GM21717 (cell line): Measurements from ENCODE around the gene GPR34.
"Not testable (repeated sequence)": the region's sequence is repeated elsewhere in the genome, so short reads cannot be mapped to it uniquely, and the experiment has no call there.

Experiments used
- ATAC-seq: cut with Tn5 transposase; IDR thresholded peaks from one replicate; pipeline ENCODE4 v1.9.1; 2021; ENCODE audit warnings: mild to moderate bottlenecking, moderate library complexity; ENCODE audit not compliant: unreplicated experiment

GPR34 gene

DNA sequence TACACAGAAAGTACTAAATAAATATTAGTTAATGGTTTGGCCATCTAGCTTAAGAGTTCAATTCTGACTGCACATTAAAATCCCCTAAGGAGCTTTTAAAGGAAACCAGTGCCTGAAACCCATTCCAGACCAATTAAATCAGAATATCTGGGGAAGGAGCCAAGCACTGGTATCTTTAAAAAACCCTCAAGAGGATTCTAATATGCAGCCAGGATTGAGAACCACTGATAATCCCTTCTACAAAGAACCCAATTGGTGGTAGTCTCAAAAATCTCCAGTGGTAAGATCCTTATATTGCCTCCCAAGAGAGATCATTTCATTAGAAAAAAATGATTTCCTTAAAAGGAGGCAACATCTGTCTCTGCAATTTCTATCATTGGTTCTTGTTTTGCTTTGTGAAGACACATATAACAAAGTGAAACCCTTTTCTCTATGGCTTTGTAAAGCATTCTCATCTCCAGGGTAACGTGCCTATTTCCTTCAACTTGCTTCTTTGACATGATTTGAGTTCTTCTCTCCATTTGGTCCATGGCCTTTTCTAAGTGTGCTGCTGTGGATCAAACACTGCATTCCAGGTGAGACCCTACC is 3.5 kb downstream of the GPR34 start:
- ATAC-seq, result no peak

DNA sequence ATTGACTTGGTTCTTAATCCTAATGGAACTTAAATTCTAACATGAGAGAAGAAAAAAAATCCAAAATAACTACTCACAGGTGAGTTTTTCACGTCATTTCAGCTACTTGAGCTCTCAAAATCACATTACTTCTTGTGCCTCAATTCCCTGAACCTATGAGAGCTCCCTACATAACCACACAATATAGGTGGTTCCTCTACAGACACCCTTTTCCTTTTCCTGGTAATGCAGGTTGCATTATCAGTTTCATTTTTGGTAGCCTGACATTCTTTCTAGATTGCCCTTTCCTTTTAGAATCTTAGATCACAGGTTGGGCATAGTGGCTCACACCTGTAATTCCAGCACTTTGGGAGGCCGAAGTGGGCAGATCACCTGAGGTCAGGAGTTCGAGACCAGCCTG is 4.3 kb downstream of the GPR34 start:
- no peak for ATAC-seq

DNA sequence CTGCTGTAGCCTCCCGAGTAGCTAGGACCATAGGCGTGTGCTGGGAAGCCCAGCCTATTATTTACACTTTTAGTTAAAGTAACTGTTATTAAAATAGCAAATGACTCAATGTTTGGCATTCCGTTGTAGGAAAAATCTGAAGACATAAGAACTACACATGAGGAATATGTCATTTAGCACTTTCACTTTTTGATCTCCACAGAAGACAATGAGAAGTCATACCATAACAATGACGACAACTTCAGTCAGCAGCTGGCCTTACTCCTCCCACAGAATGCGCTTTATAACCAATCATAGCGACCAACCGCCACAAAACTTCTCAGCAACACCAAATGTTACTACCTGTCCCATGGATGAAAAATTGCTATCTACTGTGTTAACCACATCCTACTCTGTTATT is 6.7 kb downstream of the GPR34 start:
- ATAC-seq, result no peak

DNA sequence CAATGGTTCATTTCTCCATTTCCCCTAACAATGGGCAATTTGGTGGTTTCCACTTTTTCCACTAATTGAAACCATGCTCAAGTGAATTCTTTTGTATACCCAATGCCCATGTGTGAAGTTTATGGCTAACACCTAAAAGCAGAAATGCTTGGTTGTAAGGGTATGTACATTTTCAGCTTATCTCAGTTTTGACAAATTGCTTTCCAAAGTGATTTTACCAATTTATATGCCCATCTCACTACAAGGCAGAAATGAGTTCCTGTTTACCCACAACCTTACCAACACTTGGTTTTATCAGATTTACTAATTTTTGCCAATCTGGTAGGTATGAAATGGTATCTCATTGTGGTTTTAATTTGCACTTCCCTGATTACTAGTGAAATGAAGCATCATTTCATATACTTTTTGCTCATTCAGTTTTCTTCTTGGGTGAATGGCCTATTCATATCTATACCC is 14.8 kb downstream of the GPR34 start:
- no peak for ATAC-seq

DNA sequence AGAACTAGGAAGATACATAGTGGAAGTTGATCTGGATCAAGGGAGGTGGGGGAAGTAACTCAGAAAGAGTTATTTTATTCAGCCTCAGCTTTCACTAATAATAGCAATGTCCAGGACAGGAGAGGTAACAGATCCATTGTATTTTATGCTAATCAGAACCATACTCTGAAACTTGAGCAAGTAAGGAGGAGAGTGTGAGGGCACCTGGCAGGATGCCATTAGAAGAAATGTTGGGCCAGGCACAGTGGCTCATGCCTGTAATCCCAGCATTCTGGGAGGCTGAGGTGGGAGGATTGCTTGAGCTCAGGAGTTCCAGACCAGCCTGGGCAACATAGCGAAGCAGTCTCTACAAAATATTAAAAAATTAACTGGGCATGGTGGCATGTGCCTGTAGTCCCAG is 16.3 kb downstream of the GPR34 start:
- ATAC-seq, result no peak

DNA sequence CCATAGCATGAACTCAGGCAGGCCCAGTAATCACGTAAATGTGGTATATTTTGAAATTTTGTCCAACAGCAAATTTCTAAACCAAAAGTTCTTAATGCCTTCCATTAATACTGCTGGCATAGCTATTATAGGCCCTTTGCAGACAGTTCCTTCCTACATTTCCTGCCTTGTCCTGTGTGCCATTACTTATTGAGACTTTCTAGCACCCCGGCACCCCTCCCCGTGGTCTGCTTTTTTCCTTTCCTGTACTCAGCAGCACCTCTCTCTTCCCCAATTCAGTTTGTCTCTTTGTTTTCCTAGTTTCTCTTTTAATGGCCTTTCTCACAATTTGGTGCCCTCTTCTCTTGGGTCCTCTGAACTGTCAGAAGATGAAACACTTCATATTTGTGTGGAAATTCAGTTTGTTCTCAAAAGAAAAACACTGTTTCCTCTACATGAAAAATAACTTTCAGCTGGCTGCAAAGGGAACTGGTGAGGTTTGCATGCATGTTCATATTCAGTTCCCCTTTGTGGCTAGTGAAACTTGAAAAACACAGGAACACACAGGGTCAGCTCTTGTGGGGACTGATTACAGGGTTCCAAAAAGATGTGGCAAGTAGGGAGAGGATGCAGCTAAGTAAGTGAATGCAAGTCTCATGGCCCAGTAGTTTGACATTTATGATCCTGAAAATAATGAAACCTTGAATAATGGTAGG is 17.1 kb downstream of the GPR34 start:
- ATAC-seq, result peak; percentile 93

DNA sequence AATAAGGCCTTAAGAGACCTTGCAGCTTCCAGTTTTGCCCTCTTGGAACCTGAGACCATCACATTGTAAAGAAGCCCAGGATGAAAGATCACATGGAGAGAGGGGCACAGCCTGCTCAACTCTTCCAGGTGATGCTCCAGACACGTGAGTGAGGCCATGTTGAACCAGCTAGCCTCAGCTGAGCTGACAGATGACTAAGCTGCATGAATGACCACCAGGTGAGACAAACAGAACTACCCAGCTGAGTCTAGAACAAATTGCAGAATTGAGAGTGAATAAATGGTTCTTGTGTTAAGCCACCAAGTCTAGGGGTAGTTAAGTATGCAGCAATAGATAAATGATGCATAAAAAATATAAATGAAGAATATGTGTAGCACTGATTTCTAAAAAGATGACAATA is 18.4 kb downstream of the GPR34 start:
- no peak for ATAC-seq

DNA sequence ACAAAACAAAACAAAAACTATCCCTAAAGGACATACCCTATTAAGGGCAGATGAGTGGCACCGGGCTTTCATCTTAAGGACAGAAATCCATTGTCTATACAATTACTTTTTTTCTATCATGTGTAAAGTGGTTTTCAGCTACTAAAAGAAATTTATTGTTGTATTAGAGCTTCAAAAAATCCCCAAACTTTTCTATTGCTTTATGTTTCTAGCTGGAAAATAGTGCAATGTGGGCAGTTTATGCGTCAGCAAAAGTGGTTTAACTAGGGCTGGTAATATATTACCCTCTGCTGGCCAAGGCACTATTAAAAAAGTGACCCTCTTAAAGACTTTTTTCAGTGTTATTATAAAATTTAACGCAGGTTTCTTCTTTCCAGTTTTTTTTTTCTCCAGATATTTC is 19.7 kb downstream of the GPR34 start:
- ATAC-seq, result no peak

DNA sequence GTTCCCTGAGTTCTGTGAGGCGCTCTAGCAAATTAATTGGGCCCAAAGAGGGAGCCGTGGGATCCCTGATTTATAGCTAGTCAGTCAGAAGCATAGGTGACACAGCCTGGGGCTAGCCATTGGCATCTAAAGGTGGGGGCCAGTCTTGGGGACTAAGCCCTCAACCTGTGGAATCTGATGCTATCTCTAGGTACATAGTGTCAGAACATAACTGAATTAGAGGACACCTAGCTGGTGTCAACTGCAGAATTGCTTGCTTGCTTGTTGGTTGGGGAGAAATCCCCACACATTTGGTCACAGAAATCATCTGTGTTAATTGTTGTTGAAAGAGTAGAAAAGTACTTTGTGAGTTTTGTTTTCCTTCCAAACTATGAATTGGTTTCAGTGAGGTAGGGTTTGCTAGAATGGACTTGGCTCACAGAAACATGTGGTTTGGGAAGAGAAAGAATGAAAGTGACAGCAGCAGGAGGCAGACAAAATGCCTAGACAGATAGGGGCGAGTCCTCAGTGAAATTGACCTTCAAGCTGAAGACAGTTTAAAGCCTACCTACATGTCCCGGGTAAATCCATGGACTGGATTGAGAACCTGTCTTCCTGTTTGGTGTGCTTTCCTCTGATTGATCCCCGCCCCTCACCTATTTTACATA is 22.4 kb downstream of the GPR34 start:
- ATAC-seq, result no peak

DNA sequence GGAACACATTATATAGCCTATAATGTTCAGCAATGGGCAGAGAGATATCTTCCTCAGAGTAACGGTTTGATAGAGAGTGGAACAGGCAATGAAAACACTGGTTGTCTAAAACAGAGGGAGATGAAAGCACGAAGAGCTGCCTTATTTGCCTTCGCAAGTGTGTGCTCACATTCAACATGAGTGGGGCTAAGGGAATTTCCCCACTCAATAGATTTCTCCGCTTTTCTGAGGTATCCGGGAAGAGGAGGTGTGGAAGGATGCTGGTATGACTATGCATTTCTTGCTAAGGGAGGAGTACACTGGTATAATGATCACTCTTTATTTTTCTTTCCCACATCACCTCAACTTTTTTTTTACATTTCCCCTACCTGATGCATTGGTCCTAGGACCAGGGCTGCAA is 27.4 kb downstream of the GPR34 start:
- ATAC-seq, result no peak

DNA sequence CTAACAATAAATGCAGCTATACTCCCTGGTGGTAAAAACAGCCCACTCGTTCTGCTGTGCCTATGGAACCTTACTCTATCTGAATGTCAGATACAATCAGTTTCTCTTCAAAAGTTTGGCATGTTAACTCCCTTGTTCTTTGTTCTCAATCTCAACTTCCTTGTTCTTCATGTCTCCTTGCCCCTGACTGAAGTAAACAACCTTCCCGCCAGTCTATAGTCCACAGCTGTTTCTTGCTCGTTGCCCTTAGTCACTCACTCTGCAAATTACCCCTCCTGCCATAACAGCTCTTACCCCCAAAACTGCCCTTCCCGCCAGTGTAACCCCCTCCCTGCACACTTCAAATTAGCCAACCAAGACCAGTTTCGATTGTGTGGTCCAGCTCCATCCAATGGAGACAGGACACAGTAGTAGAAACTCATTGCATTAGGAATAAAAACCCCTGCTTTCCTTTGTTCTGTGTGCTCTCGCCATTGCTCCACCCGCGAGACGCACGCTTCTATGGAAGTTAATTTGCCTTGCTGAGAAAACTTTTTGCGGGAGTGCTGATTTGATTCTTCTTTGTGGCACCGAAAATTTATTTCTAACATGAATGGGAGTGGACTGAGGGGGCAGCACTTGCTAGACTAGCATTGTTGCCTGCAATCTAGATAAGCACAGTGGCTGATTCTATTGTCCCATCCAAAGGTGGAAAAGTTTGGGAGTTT is 28.1 kb downstream of the GPR34 start:
- ATAC-seq, result no peak

DNA sequence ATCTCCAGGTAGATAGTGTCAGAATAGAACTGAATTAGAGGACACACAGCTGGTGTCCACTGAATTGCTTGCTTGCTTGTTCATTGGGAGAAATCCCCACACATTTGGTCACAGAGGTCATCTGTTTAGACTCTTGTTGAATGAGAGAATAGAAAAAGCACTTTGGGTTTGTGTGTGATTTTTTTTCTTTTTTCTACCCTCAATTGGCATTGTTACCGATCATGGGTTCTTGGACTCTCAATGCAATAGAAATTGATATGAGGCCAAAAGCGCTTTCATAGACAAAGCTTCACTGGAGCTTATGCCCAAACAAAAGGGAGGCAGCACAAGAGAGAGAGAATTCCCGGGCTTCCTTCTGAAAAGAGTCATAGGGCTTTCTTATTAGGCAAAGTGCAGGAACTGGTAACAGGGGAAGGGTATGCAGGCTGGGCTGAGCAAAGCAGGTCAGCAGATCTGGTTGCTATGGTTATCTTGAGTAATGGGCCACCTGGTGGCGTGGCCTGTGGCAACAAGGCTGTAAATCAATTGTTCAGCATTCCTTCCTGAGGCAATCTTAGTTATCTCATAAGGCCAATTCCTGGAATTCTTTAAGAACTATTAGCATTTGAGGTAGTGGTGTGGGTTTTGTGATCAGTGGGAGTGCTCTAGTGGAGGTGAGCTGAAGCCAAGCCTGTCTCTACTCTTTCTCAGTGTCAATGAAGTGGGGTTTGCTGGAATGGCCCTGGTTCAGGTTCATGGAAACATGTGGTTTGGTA is 29.9 kb downstream of the GPR34 start:
- ATAC-seq, result no peak

DNA sequence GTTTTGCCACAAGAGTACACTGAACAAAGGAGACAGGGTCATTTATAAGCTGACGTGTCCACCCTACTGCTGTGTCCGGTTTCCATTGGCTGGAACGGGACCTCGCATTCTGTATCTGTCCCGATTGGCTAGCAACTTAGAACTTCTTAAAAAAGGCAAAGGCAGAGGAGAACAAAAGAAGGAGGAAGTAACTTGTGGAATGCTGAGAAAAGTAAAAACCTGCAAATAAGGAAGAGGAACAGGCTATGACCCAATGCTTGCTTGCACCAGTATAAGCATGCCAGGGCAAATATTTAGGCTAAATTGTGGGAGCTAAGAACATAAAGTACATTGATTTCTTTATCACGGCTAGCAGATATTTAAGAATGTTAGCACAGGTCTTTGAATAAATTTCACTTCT is 30.8 kb downstream of the GPR34 start:
- not testable (repeated sequence) for ATAC-seq

DNA sequence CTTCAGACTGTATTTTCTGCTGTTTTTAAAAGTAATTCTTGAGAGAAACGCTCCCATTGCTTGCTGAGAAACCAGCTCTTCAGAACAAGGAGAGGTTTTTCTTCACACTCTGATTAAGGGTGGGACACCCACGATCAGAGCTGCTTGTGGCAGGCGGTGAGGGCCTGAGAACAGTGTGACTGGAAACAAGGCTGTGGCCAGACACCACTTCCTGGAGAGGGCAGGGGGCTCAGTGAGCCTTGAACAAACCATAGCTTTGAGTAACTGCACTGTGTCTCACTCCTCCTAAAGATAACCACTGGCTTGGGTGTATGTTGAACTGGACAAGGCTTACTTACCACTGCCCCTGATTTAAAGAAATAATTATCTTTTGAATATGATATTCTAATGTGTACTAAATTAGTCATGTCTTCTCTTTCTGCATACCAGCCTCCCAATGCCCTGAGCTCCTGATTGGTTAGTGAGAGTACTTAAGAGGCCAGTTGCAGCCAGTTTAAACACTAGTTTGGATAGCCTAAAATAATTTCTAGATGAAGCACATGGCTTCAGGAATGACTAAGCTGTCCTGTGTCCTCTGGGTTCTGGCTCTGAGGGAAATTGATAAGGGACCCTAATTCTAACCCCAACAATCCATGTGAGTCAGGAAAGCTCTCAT is 31.5 kb downstream of the GPR34 start:
- ATAC-seq, result peak; percentile 77

DNA sequence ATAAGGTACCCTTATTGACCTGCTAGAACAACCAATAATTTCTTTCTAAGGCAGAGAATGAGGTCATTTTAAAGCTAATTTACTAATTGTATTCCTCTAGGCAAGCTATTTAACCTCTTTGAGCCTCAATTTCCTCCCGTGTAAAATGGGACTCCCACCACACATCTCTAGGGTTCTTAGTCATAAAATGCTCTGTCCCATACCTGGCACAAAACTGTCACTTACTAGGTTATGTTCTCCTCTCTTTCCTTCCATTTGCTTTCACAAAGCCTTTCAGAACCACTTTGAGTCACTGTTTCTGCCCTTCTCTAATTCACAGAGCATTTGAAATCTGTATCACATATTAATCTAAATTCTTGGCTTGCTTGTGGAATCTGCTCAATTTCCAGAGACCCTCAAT is 32.8 kb downstream of the GPR34 start:
- ATAC-seq, result peak; percentile 42

DNA sequence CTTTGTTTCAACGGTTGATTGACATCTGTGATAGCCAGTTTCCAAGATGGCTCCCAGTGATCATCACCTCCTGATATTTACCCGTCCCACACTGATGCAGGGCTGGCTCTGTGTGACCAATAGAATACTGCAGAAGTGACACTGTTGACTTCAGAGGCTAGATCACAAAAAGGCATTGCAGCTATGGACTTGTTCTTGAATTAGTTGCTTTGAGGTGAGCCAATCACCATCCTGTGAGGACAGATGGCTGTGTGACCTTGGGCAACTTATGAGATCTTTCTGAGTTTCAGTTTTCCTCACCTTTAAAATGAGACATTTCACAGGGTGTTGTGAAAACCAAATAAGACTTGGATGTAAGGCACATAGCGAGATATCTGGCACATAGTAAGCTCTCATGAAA is 33.4 kb downstream of the GPR34 start:
- ATAC-seq, result no peak

DNA sequence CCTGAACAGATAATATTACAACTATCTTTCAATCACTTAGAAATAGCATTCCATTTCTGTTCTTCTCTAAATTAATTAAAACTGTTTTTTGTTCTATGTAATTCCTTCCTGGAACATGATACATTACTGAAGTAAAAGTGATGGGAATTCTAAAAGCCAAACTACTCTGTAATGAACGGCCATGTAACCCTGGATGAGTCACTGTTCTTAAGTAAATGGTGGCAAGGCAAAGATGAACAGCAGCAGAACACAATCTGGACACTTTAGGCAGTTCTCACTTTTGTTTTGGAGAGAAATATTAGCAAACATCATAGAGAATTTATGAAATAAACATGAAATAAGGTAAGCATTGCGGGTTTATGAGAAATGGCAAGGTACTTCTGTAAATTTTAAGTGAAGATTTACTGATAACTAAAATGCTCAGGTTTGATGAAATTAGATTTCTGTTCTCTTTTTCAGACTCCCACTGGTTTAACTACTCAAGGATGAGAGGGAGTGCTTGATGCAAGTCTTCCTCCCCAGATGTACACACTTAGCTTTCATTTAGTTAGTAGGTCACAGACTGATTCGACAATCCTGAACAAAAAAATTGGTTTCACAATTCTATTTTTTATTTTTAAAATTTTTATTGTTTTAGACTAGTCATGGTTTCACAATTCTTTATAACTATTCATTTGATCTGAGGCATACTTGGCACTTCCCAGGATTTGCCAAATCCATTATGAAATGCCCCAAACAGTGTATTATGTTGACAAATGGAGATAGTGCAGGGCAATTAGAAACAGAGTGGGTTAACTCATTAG is 34.2 kb downstream of the GPR34 start:
- ATAC-seq, result no peak

DNA sequence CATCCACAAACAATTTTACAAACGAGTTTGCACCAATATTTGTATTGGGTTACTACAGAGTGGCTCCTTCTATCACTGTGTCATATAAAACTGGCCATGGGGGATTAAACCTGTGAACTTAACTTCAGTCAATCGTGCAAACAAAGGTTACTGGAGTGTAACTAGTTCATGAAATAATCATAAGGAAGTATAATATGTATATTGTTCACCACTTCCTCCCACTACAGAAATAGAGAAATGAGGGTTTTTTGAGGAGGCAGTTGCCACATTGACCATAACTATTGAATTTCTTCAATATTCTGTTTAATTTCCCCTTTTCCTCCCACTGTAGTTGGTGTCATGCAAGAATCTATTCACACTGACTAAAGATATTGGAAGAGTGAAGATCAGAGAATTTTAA is 35.1 kb downstream of the GPR34 start, which contains the start of gene GPR82:
Gene GPR82, plus strand, starts transcription at position 356 of the 400 bp plus-strand sequence. CDS start 2,846 bp downstream, outside the sequence.
- no peak for ATAC-seq

DNA sequence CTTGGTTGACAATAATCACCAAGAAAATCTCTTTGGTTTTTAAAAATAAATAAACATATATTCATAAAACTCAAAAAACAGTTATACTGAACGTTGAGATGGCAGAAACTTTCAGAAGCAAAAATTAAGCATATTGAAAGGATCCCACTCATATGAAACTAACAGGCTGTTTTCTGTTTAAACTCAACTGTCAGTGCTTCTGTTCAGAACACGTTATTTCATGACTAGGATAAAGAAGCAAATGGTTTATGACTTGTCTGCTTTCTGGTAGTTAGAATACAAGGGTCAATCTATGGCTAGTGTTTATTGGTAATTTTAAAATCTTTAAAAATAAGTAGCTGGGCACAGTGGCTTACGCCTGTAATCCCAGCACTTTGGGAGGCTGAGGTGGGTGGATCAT is 39.4 kb downstream of the GPR34 start:
- ATAC-seq, result no peak

DNA sequence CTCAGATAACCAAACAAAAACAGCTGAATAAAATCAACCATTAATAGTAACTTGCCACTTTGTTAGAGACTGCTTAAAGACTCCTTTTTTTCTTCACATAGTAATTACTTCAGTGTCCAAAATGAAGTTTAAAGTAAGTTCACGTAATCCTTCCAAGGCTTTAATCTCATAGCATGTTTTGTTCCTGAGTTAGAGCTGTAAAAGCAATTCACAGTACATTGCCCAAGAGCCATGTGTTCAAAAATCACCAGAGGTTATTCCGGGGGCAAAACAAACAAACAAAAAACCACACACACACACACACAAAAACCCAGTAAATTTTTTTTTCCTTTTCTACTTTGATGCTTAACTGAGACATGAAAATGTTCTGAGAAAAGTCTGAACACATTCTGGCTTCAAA is 41.3 kb downstream of the GPR34 start:
- no peak for ATAC-seq
